GM23338 (cell line): ENCODE measurements around the gene DLX4. TPM values are rescaled to one million over a fixed set of nuclear protein-coding genes. Genes with fewer than 3 reads are reported as not detected.
A peak's percentile ranks its signal among the peaks of the same experiment; 100 is the strongest.

Experiments
- ATAC-seq: fragments of 200-7000 bp; cut with Tn5 transposase; 3 replicates; pipeline ENCODE4 v1.9.1; 2020
- DNase-seq: peaks from one replicate; pipeline ENCODE4 v3.0.0-alpha.2; 2015; ENCODE audit warnings: low spot score
- H2AFZ ChIP-seq: fragments of 200-600 bp; sonication (generic); 2 replicates; pipeline ENCODE4 v1.8.0; 2016; ENCODE audit warnings: antibody characterized with exemption, mild to moderate bottlenecking, moderate library complexity
- H3F3A ChIP-seq: fragments of 200-600 bp; sonication (generic); replicated peaks from 2 replicates; pipeline ENCODE4 v1.8.0; 2017; ENCODE audit warnings: antibody characterized with exemption, mixed run types, low read depth
- H3K27ac ChIP-seq: fragments of 200-600 bp; sonication (generic); 2 replicates; pipeline ENCODE4 v1.6.1; 2016; ENCODE audit warnings: low read depth
- H3K27me3 ChIP-seq: fragments of 200-600 bp; sonication (generic); 2 replicates; pipeline ENCODE4 v1.8.0; 2016; ENCODE audit warnings: mild to moderate bottlenecking, mixed run types, moderate library complexity; ENCODE audit not compliant: insufficient read depth
- H3K36me3 ChIP-seq: fragments of 200-600 bp; sonication (generic); 2 replicates; pipeline ENCODE4 v1.8.0; 2016; ENCODE audit warnings: mild to moderate bottlenecking; ENCODE audit not compliant: insufficient read depth
- H3K4me1 ChIP-seq: fragments of 200-600 bp; sonication (generic); 2 replicates; pipeline ENCODE4 v1.8.0; 2016; ENCODE audit warnings: mild to moderate bottlenecking, moderate library complexity; ENCODE audit not compliant: insufficient read depth
- H3K4me2 ChIP-seq: fragments of 200-600 bp; sonication (generic); 2 replicates; pipeline ENCODE4 v1.7.1; 2017; ENCODE audit warnings: mixed run types
- H3K4me3 ChIP-seq: fragments of 200-600 bp; sonication (generic); 2 replicates; pipeline ENCODE4 v1.6.1; 2016; ENCODE audit warnings: mixed run types
- H3K79me2 ChIP-seq: fragments of 200-600 bp; sonication (generic); replicated peaks from 2 replicates; pipeline ENCODE4 v1.8.0; 2017; ENCODE audit warnings: mild to moderate bottlenecking; ENCODE audit not compliant: insufficient read depth
- H3K9me2 ChIP-seq: fragments of 200-600 bp; sonication (generic); 2 replicates; pipeline ENCODE4 v1.8.0; 2017; ENCODE audit not compliant: insufficient read depth
- H4K20me1 ChIP-seq: fragments of 200-600 bp; sonication (generic); replicated peaks from 2 replicates; pipeline ENCODE4 v1.8.0; 2017; ENCODE audit warnings: mild to moderate bottlenecking; ENCODE audit not compliant: insufficient read depth
- H3K27ac Mint-ChIP-seq: 2 replicates; pipeline ENCODE4 v1.8.0; 2020; ENCODE audit warnings: inconsistent platforms, mild to moderate bottlenecking, moderate library complexity, mixed read lengths
- H3K27me3 Mint-ChIP-seq: 3 replicates; pipeline ENCODE4 v1.8.0; 2022; ENCODE audit warnings: low read depth, mild to moderate bottlenecking, moderate library complexity, mixed read lengths, inconsistent platforms; ENCODE audit not compliant: insufficient read depth, poor library complexity
- H3K36me3 Mint-ChIP-seq: 3 replicates; pipeline ENCODE4 v1.8.0; 2021; ENCODE audit warnings: low read depth, mild to moderate bottlenecking, inconsistent platforms, moderate library complexity, mixed read lengths
- H3K4me1 Mint-ChIP-seq: 3 replicates; pipeline ENCODE4 v1.8.0; 2020; ENCODE audit warnings: mild to moderate bottlenecking, inconsistent platforms, mixed read lengths
- H3K4me3 Mint-ChIP-seq: 3 replicates; pipeline ENCODE4 v1.8.0; 2021; ENCODE audit warnings: moderate library complexity, mild to moderate bottlenecking, inconsistent platforms, mixed read lengths
- H3K9me3 Mint-ChIP-seq: 3 replicates; pipeline ENCODE4 v1.8.0; 2020; ENCODE audit warnings: moderate library complexity, mild to moderate bottlenecking, inconsistent platforms, mixed read lengths
- EZH2 ChIP-seq: fragments of 200-600 bp; sonication (generic); IDR thresholded peaks from one replicate; pipeline ENCODE4 v1.8.0; 2017; ENCODE audit warnings: antibody characterized with exemption, mild to moderate bottlenecking, low read depth; ENCODE audit not compliant: unreplicated experiment
- EZH2phosphoT487 ChIP-seq: fragments of 200-600 bp; sonication (generic); IDR thresholded peaks from one replicate; pipeline ENCODE4 v1.8.1; 2018; ENCODE audit warnings: antibody characterized with exemption; ENCODE audit not compliant: unreplicated experiment
- JUNB ChIP-seq: IDR thresholded peaks from one replicate; pipeline ENCODE4 v1.6.1; 2016; ENCODE audit warnings: antibody characterized with exemption; ENCODE audit not compliant: unreplicated experiment
- POLR2AphosphoS5 ChIP-seq: IDR thresholded peaks from 2 replicates; pipeline ENCODE4 v1.6.1; 2016; ENCODE audit warnings: antibody characterized with exemption, low read depth
- STAT1 ChIP-seq: IDR thresholded peaks from one replicate; pipeline ENCODE4 v1.6.1; 2016; ENCODE audit warnings: antibody characterized with exemption; ENCODE audit not compliant: unreplicated experiment
- ZNF331 ChIP-seq: fragments of 250-450 bp; sonication (Bioruptor Pico); IDR thresholded peaks from 2 replicates; pipeline ENCODE4 v1.5.0; 2020; ENCODE audit warnings: low read depth, mild to moderate bottlenecking, moderate library complexity
- polyA plus RNA-seq: library from polyadenylated mRNA; unstranded; fragments of >200 nt; fragmentation: Nextera tagmentation; extraction: Ambion mirVana; gene quantifications from 2 replicates; pipeline ENCODE4 v1.2.1, GENCODE V29; 2016
- total RNA-seq: library from RNA; depleted of rRNA; stranded (reverse); fragments of >200 nt; shearing (Covaris generic); gene quantifications from 2 replicates; pipeline ENCODE4 v1.2.3, GENCODE V29; 2014
- TF ChIP-seq, protein P1 (sequence below): IDR thresholded peaks from 2 replicates; pipeline ENCODE4 v1.6.1; 2016; ENCODE audit warnings: antibody characterized with exemption
- TF ChIP-seq, protein P2 (sequence below): fragments of 250-450 bp; sonication (Bioruptor Pico); IDR thresholded peaks from 2 replicates; pipeline ENCODE4 v1.5.0; 2020; ENCODE audit warnings: mild to moderate bottlenecking, moderate library complexity
- TF ChIP-seq, protein P3 (sequence below), 2 experiments: fragments of 200-600 bp in 1 of 2; sonication (generic) in 1 of 2; conservative IDR thresholded peaks; 2 replicates each; pipeline versions ENCODE4 v1.5.1 to v1.6.1; 2016 to 2017; ENCODE audit warnings: antibody characterized with exemption in 2 of 2, low read depth in 2 of 2, mild to moderate bottlenecking in 2 of 2, moderate library complexity in 1 of 2

DLX4 gene
- total and polyA plus RNA-seq, 2 experiments from 2014 or later = 0.10 to 0.79 TPM

DNA sequence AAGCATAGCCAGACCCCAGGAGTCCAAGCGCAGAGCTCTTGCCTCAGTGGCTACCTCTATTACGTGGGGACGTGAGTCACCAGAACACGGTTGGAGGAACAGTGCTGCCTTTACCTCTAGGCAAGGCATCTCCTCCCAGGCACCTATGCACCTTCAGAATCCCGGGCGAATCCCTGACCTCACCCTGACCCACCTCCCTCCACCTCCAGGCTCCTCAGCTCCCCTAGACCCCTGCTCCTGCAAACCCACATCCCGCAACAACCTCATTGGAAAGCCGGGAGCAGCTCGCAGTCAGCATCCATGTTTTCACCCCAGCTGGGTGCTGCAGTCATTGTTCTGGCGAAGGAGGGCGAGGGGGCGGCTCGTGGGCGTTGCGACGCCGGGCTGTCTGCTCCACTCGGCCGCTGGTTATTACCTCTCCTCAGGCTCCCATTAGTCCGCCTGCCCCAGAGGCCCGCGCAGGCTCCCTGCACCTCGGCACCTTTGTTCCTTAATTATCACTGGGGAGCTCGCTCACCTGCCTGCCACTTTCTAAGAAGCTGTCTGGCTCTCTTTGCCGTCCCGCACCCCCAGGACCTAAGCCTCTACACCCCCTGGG, 24.6 kb upstream of the DLX4 start:
- H3K4me1 Mint-ChIP-seq = peaks cover 8% of the 10 kb centered on the region; the same call in 2 of the 3 replicates
- TF ChIP-seq, protein P1, sequence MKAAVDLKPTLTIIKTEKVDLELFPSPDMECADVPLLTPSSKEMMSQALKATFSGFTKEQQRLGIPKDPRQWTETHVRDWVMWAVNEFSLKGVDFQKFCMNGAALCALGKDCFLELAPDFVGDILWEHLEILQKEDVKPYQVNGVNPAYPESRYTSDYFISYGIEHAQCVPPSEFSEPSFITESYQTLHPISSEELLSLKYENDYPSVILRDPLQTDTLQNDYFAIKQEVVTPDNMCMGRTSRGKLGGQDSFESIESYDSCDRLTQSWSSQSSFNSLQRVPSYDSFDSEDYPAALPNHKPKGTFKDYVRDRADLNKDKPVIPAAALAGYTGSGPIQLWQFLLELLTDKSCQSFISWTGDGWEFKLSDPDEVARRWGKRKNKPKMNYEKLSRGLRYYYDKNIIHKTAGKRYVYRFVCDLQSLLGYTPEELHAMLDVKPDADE = no peak
- TF ChIP-seq EZH2phosphoT487 (no peak), JUNB (no peak), STAT1 (no peak), EZH2 (no peak), POLR2AphosphoS5 (no peak), ZNF331 (CRISPR knock-in tag) (no peak)
- TF ChIP-seq, protein P2, sequence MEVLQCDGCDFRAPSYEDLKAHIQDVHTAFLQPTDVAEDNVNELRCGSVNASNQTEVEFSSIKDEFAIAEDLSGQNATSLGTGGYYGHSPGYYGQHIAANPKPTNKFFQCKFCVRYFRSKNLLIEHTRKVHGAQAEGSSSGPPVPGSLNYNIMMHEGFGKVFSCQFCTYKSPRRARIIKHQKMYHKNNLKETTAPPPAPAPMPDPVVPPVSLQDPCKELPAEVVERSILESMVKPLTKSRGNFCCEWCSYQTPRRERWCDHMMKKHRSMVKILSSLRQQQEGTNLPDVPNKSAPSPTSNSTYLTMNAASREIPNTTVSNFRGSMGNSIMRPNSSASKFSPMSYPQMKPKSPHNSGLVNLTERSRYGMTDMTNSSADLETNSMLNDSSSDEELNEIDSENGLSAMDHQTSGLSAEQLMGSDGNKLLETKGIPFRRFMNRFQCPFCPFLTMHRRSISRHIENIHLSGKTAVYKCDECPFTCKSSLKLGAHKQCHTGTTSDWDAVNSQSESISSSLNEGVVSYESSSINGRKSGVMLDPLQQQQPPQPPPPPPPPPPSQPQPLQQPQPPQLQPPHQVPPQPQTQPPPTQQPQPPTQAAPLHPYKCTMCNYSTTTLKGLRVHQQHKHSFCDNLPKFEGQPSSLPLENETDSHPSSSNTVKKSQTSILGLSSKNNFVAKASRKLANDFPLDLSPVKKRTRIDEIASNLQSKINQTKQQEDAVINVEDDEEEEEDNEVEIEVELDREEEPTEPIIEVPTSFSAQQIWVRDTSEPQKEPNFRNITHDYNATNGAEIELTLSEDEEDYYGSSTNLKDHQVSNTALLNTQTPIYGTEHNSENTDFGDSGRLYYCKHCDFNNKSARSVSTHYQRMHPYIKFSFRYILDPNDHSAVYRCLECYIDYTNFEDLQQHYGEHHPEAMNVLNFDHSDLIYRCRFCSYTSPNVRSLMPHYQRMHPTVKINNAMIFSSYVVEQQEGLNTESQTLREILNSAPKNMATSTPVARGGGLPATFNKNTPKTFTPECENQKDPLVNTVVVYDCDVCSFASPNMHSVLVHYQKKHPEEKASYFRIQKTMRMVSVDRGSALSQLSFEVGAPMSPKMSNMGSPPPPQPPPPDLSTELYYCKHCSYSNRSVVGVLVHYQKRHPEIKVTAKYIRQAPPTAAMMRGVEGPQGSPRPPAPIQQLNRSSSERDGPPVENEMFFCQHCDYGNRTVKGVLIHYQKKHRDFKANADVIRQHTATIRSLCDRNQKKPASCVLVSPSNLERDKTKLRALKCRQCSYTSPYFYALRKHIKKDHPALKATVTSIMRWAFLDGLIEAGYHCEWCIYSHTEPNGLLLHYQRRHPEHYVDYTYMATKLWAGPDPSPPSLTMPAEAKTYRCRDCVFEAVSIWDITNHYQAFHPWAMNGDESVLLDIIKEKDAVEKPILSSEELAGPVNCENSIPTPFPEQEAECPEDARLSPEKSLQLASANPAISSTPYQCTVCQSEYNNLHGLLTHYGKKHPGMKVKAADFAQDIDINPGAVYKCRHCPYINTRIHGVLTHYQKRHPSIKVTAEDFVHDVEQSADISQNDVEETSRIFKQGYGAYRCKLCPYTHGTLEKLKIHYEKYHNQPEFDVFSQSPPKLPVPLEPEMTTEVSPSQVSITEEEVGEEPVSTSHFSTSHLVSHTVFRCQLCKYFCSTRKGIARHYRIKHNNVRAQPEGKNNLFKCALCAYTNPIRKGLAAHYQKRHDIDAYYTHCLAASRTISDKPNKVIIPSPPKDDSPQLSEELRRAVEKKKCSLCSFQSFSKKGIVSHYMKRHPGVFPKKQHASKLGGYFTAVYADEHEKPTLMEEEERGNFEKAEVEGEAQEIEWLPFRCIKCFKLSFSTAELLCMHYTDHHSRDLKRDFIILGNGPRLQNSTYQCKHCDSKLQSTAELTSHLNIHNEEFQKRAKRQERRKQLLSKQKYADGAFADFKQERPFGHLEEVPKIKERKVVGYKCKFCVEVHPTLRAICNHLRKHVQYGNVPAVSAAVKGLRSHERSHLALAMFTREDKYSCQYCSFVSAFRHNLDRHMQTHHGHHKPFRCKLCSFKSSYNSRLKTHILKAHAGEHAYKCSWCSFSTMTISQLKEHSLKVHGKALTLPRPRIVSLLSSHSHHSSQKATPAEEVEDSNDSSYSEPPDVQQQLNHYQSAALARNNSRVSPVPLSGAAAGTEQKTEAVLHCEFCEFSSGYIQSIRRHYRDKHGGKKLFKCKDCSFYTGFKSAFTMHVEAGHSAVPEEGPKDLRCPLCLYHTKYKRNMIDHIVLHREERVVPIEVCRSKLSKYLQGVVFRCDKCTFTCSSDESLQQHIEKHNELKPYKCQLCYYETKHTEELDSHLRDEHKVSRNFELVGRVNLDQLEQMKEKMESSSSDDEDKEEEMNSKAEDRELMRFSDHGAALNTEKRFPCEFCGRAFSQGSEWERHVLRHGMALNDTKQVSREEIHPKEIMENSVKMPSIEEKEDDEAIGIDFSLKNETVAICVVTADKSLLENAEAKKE (CRISPR knock-in tag) = no peak
- TF ChIP-seq, protein P3, sequence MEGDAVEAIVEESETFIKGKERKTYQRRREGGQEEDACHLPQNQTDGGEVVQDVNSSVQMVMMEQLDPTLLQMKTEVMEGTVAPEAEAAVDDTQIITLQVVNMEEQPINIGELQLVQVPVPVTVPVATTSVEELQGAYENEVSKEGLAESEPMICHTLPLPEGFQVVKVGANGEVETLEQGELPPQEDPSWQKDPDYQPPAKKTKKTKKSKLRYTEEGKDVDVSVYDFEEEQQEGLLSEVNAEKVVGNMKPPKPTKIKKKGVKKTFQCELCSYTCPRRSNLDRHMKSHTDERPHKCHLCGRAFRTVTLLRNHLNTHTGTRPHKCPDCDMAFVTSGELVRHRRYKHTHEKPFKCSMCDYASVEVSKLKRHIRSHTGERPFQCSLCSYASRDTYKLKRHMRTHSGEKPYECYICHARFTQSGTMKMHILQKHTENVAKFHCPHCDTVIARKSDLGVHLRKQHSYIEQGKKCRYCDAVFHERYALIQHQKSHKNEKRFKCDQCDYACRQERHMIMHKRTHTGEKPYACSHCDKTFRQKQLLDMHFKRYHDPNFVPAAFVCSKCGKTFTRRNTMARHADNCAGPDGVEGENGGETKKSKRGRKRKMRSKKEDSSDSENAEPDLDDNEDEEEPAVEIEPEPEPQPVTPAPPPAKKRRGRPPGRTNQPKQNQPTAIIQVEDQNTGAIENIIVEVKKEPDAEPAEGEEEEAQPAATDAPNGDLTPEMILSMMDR (conservative IDR thresholded peaks at IDR 0.05; ENCODE audit: low read depth in 2 of 2) = no peak
- no peaks in the 10 kb centered on the region for H3F3A ChIP-seq
- H3K4me2 ChIP-seq = no peak overlapping the region; the same call in 1 of the 2 replicates
- H3K36me3 ChIP-seq = no peaks in the 10 kb centered on the region
- no peak overlapping the region for H3K4me3 ChIP-seq
- no peak overlapping the region for H3K27ac ChIP-seq
- ATAC-seq (peak; percentile 87), DNase-seq (peak; percentile 49)
- no peaks in the 10 kb centered on the region for H3K9me3 Mint-ChIP-seq
- H3K27ac Mint-ChIP-seq = no peak overlapping the region
- H3K36me3 Mint-ChIP-seq = no peaks in the 10 kb centered on the region
- no peaks in the 10 kb centered on the region; the same call in 1 of the 2 replicates for H3K27me3 ChIP-seq
- H3K79me2 ChIP-seq = no peaks in the 10 kb centered on the region
- H2AFZ ChIP-seq = peak overlapping the region; percentile 89
- H3K27me3 Mint-ChIP-seq = peaks cover 20% of the 10 kb centered on the region
- no peak overlapping the region for H3K4me3 Mint-ChIP-seq
- no peaks in the 10 kb centered on the region for H3K4me1 ChIP-seq
- no peaks in the 10 kb centered on the region for H3K9me2 ChIP-seq
- H4K20me1 ChIP-seq = no peaks in the 10 kb centered on the region
